ENCODE measurements around the gene IDUA. TPM values are rescaled to one million over a fixed set of nuclear protein-coding genes. Genes with fewer than 3 reads are reported as not detected.

Gene IDUA
- total RNA-seq, 3 donors from 2014 or later, result 29.7 to 45.7 (median 33.4) TPM

DNA sequence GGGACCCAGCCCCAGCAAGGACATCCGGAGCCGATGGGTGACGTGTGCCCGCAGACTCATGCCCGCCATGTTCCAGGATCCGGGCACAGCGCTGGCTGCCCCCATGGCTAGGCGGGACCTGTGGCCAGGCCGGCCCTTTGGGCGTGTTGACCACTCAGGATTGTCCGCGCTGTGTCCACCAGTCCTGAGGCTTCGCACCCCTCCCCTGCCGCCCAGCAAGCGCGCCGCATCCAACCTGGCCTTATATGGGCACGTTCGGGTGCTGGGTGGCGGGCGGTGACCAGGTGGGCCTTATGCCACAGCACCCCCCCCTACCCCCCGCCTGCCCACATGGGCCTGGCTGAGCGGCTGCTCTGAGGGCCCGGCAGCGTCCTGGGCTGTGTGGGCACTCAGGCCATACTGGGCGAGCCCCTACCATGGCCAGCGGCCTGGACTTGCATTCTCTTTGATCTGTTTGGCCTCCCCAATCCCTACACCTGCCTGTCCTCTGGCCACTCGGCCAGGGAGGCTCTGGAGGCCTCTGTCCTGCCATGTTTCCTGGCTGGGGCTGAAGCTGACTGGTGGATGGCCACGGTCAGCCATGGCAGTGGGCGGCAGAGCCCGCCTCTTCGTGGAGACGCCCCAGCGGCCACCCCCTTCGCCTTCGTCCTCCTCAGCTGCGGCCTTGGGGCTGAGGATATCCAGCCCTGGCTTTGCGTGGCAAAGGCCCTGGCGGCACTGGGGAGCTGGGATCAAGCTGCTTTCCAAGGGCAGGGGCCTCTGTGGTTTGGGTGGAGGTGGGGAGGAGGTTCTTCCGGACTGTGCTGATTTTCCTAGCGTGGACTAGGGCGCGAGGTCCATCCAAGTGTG, 26.6 kb downstream of the IDUA start:
- no peak for ATAC-seq
- peaks cover 11% of the 10 kb centered on the region for H3K4me1 ChIP-seq (ENCODE audit: low read depth)

GRCh38 chr4:1014291-1015167, 27.7 kb downstream of the IDUA start:
- H3K4me3 ChIP-seq, result no peak overlapping the region
- TF ChIP-seq CTCF (IDR thresholded peaks at IDR 0.05), result no peak
- ATAC-seq, result no peak
- peaks cover 11% of the 10 kb centered on the region for H3K4me1 ChIP-seq (ENCODE audit: low read depth)
- no peak for DNase-seq
- intact Hi-C loops (cut with DNase I, micrococcal nuclease), result no loop called here
- no peaks in the 10 kb centered on the region for H3K36me3 ChIP-seq (ENCODE audit: low read depth)
- H3K9me3 ChIP-seq, result no peaks in the 10 kb centered on the region

More for the DNA sequence above, 26.6 kb downstream of the IDUA start:
- no peak for TF ChIP-seq CTCF (IDR thresholded peaks at IDR 0.05)
- no peak overlapping the region for H3K4me3 ChIP-seq
- intact Hi-C loops (cut with DNase I, micrococcal nuclease), result no loop called here
- H3K9me3 ChIP-seq, result no peaks in the 10 kb centered on the region
- no peak for DNase-seq
- H3K36me3 ChIP-seq (ENCODE audit: low read depth), result no peaks in the 10 kb centered on the region

- H3K36me3 ChIP-seq (ENCODE audit: low read depth), result no peaks in the 10 kb centered on the region
- intact Hi-C loops (cut with DNase I, micrococcal nuclease), result no loop called here
- no peaks in the 10 kb centered on the region for H3K9me3 ChIP-seq
- no peak for TF ChIP-seq CTCF (IDR thresholded peaks at IDR 0.05)
- no peak overlapping the region for H3K4me3 ChIP-seq
- ATAC-seq, result no peak
- peaks cover 9% of the 10 kb centered on the region for H3K4me1 ChIP-seq (ENCODE audit: low read depth)
- DNase-seq, result no peak
Measured at GRCh38 chr4:1015179-1015578, 28.3 kb downstream of the IDUA start.

GRCh38 chr4:1015746-1016145, 28.9 kb downstream of the IDUA start:
- TF ChIP-seq CTCF (IDR thresholded peaks at IDR 0.05), result no peak
- Histone ChIP-seq H3K36me3 (ENCODE audit: low read depth) (no peaks in the 10 kb centered on the region), H3K4me1 (ENCODE audit: low read depth) (peaks cover 3% of the 10 kb centered on the region), H3K4me3 (no peak overlapping the region), H3K9me3 (no peaks in the 10 kb centered on the region)
- no peak for DNase-seq
- no peak for ATAC-seq
- intact Hi-C loops (cut with DNase I, micrococcal nuclease), result no loop called here

- no peak for ATAC-seq
- Histone ChIP-seq H3K9me3 (no peaks in the 10 kb centered on the region), H3K4me1 (ENCODE audit: low read depth) (peaks cover 8% of the 10 kb centered on the region), H3K4me3 (no peak overlapping the region), H3K36me3 (ENCODE audit: low read depth) (no peaks in the 10 kb centered on the region)
- no peak for DNase-seq
- no peak for TF ChIP-seq CTCF (IDR thresholded peaks at IDR 0.05)
- intact Hi-C loops (cut with DNase I, micrococcal nuclease), result no loop called here
Measured at GRCh38 chr4:1017211-1017610, 30.4 kb downstream of the IDUA start.
